Neural crest cell (in vitro differentiated cells): Measurements from ENCODE around the gene ATP9A. TPM values are rescaled to one million over a fixed set of nuclear protein-coding genes. Genes with fewer than 3 reads are reported as not detected.
"Not testable (repeated sequence)": the region's sequence is repeated elsewhere in the genome, so short reads cannot be mapped to it uniquely, and the experiment has no call there.

Experiments
- DNase-seq: peaks from one replicate; pipeline ENCODE4 v3.0.0; 2021; ENCODE audit warnings: low read depth, mixed read lengths, low spot score
- H3K27ac Mint-ChIP-seq: one replicate; pipeline ENCODE4 v1.8.0; 2021; ENCODE audit warnings: mild to moderate bottlenecking, mixed read lengths; ENCODE audit not compliant: unreplicated experiment
- H3K27me3 Mint-ChIP-seq: 2 replicates; pipeline ENCODE4 v1.8.0; 2021; ENCODE audit warnings: low read depth, mild to moderate bottlenecking, mixed read lengths
- H3K36me3 Mint-ChIP-seq: 2 replicates; pipeline ENCODE4 v1.8.0; 2021; ENCODE audit warnings: low read depth, mild to moderate bottlenecking, mixed read lengths
- H3K4me1 Mint-ChIP-seq: 2 replicates; pipeline ENCODE4 v1.8.0; 2021; ENCODE audit warnings: mixed read lengths
- H3K4me3 Mint-ChIP-seq: one replicate; pipeline ENCODE4 v1.8.0; 2021; ENCODE audit warnings: mild to moderate bottlenecking, mixed read lengths
- H3K9me3 Mint-ChIP-seq: 2 replicates; pipeline ENCODE4 v1.8.0; 2021; ENCODE audit warnings: mixed read lengths
- total RNA-seq: library from RNA; stranded (reverse); gene quantifications from 2 replicates; pipeline ENCODE4 v1.2.1, GENCODE V29; 2021
- TF ChIP-seq, protein P1 (sequence below): fragments of 200-600 bp; sonication (generic); conservative IDR thresholded peaks from 2 replicates; pipeline ENCODE4 v1.5.0; 2021; ENCODE audit warnings: antibody characterized with exemption, mild to moderate bottlenecking

ATP9A gene
- total RNA-seq, 1 donor from 2014 or later: 39.0 TPM

DNA sequence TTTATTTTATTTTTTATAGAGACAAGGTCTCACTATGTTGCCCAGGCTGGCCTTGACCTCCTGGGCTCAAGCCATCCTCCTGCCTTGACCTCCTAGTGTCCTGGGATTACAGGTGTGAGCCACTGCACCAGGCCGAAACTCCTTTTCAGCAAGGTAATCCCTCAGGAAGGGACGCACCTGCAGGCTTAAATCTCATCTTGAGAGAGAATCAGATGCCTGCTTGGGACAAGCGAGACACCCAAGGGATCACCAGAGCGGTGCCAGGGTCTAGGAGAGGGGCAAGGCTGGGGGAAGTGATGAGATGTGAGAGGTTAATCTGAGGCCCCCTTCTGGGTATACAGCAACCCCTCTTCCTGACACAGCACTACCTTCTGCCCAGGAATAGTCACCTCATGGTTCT, 4.0 kb upstream of the ATP9A start:
- Mint-ChIP-seq H3K27ac (no peak overlapping the region), H3K27me3 (peaks cover 5% of the 10 kb centered on the region), H3K36me3 (no peaks in the 10 kb centered on the region), H3K9me3 (no peaks in the 10 kb centered on the region), H3K4me3 (no peak overlapping the region), H3K4me1 (peaks cover 7% of the 10 kb centered on the region)
- TF ChIP-seq, protein P1, sequence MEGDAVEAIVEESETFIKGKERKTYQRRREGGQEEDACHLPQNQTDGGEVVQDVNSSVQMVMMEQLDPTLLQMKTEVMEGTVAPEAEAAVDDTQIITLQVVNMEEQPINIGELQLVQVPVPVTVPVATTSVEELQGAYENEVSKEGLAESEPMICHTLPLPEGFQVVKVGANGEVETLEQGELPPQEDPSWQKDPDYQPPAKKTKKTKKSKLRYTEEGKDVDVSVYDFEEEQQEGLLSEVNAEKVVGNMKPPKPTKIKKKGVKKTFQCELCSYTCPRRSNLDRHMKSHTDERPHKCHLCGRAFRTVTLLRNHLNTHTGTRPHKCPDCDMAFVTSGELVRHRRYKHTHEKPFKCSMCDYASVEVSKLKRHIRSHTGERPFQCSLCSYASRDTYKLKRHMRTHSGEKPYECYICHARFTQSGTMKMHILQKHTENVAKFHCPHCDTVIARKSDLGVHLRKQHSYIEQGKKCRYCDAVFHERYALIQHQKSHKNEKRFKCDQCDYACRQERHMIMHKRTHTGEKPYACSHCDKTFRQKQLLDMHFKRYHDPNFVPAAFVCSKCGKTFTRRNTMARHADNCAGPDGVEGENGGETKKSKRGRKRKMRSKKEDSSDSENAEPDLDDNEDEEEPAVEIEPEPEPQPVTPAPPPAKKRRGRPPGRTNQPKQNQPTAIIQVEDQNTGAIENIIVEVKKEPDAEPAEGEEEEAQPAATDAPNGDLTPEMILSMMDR: no peak
- no peak for DNase-seq

DNA sequence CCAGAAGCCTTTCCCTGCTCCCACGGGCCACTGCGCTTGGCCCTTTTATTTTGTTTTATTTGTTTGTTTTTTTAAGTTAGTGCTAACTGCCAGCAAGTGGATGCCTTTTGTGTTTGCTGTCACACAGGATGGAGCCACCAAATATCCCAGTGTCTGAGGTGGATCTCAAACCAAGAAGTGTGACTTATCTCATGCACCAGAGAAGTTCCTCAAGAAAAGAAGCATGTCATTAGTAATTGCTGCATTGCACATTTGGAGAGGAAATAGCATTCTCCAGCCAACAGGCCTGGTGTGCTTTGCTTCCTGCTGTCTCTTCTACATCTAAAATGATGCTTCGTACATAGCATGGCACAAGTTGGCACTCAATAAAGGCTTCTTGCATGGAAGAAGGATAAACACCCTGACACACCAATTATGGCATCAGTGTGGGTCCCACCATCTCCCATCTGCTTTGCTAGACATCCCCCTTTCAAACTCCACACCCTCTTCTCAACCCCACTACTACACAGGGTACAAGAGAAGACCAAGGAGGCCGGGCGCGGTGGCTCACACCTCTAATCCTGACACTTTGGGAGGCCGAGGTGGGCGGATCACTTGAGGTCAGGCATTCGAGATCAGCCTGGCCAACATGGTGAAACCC, 1.9 kb upstream of the ATP9A start:
- Mint-ChIP-seq H3K36me3 (no peaks in the 10 kb centered on the region), H3K4me3 (peak overlapping the region; percentile 90), H3K27ac (no peak overlapping the region), H3K27me3 (peaks cover 5% of the 10 kb centered on the region), H3K4me1 (peaks cover 12% of the 10 kb centered on the region), H3K9me3 (no peaks in the 10 kb centered on the region)
- TF ChIP-seq, protein P1: no peak
- no peak for DNase-seq

DNA sequence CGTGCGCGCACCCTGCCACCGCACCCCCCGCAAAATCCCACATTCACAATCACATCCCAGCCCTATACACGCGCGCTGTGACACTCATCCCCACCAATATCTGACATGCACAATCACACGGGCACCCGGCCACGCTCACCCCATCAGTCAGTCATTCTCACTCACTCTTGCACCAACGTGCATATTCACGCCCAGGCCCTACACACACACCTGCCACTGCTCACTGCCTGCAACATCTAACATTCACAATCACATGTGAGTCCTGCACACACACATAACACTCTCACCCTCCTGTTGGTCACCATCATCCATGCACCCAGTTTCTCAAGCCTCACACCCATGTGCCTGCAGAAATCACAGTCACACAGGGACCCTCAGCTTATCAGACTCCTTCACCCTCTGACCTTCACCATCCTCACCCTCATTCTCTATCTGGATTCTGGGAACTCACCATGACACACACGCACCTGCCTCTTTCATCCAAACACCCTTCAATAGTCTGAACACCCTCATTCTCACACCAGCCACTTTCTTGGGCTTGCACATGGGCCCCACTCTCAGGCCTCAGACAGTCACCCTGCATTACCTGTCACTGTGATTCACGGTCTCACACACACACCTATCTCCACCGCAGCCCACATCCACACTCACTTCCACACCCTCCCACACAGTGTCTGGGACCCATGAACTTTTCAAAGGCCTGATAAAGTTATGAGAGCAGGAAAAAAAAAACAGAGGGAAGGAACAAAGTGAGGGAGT, 748 bp upstream of the ATP9A start:
- Mint-ChIP-seq H3K27me3 (peaks cover 5% of the 10 kb centered on the region), H3K4me1 (peaks cover 12% of the 10 kb centered on the region), H3K27ac (peak overlapping the region; percentile 68), H3K36me3 (no peaks in the 10 kb centered on the region), H3K9me3 (no peaks in the 10 kb centered on the region), H3K4me3 (peak overlapping the region; percentile 90)
- TF ChIP-seq, protein P1: peak; percentile 15
- no peak for DNase-seq

DNA sequence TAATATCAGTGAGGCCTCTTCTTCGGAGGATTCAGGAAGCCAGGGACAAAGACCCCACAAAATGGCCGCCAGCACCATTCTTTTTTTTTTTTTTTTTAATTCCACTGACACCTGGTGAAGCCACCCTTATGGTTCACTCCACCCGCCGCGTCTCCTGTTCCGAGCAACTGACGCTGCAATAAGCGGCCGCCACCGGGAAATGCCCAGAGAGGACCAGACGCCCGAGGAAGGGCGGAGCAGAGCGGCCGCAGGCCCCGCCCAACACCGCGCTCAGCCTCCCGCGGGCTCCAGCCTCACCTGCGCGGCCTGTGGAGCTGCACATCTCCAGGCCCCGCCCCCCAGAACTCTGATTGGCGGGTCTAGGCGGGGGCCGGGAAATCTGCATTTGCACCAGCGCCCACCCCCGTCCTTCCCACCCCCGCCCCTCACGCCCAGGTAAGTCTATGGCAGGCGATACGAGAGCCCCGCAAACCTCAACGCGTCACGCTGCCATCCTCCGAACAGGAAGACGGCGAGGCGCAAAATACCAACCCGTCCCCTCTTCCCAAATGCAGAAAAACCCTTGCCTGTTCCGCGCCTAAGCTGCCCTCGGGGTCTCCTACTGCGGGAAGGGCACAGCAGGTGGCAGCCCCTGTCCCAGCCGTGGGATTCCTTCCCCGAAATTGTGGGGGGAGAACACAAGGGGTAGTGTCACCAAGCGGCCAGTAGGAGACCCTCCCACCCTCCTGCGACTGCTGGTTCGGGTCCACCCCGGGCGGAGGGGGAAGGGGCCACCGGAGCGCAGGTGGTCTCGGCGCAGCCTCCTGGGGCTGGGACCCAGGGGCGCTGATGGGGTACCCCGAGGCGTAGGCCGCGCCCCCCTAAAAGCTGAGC, 960 bp downstream of the ATP9A start:
- peak overlapping the region; percentile 91 for H3K4me3 Mint-ChIP-seq
- peaks cover 5% of the 10 kb centered on the region for H3K27me3 Mint-ChIP-seq
- TF ChIP-seq, protein P1: peak; percentile 68
- DNase-seq: peak; percentile 46
- peaks cover 2% of the 10 kb centered on the region for H3K36me3 Mint-ChIP-seq
- H3K9me3 Mint-ChIP-seq: no peaks in the 10 kb centered on the region
- peak overlapping the region; percentile 84 for H3K27ac Mint-ChIP-seq
- H3K4me1 Mint-ChIP-seq: peaks cover 15% of the 10 kb centered on the region

DNA sequence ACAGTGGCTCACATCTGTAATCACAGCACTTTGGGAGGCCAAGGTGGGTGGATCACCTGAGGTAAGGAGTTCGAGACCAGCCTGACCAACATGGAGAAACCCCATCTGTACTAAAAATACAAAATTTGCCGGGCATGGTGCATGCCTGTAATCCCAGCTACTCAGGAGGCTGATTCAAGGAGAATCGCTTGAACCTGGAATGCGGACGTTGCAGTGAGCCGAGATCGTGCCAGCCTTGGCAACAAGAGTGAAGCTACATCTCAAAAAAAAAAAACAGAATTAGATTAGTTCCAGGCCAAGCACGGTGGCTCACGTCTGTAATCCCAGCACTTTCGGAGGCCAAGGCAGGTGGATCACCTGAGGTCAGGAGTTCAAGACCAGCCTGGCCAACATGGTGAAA, 2.8 kb downstream of the ATP9A start:
- H3K36me3 Mint-ChIP-seq, DNase-seq, H3K27ac Mint-ChIP-seq, H3K9me3 Mint-ChIP-seq, H3K27me3 Mint-ChIP-seq: not testable (repeated sequence)
- Mint-ChIP-seq H3K4me1 (peaks cover 26% of the 10 kb centered on the region), H3K4me3 (peak overlapping the region; percentile 32)
